Tibial artery (tissue), 4 donors: ENCODE data around the gene MSRB3.
"Not testable (repeated sequence)": the region's sequence is repeated elsewhere in the genome, so short reads cannot be mapped to it uniquely, and the experiment has no call there.

Experiments used
- DNase-seq, 2 donors: peaks; one replicate each; pipeline ENCODE4 v3.0.0-alpha.2; 2019
- H3K27ac ChIP-seq, 2 donors: fragments of 200-600 bp; sonication (generic) in 1 of 2; 1 replicate in 1 of 2; 2 replicates in 1 of 2; pipeline ENCODE4 v1.5.1; 2018 to 2019; ENCODE audit warnings: mild to moderate bottlenecking in 1 of 2
- H3K27me3 ChIP-seq, 2 donors: fragments of 200-600 bp; sonication (generic) in 1 of 2; one replicate each; pipeline versions ENCODE4 v1.5.1 to v1.6.0; 2016 to 2019
- H3K36me3 ChIP-seq, 3 donors: fragments of 200-600 bp; sonication (generic) in 2 of 3; one replicate each; pipeline ENCODE4 v1.5.1; 2016 to 2019; ENCODE audit warnings: mild to moderate bottlenecking in 2 of 3
- H3K4me1 ChIP-seq, 4 donors: fragments of 200-600 bp; sonication (generic) in 2 of 4; 1 replicate in 3 of 4; 2 replicates in 1 of 4; pipeline ENCODE4 v1.5.1; 2016 to 2019
- H3K4me3 ChIP-seq, 2 donors: fragments of 200-600 bp; sonication (generic) in 1 of 2; 1 replicate in 1 of 2; 2 replicates in 1 of 2; pipeline ENCODE4 v1.5.1; 2018 to 2019; ENCODE audit warnings: mild to moderate bottlenecking in 2 of 2
- H3K9me3 ChIP-seq, 3 donors: fragments of 200-600 bp; sonication (generic) in 1 of 3; one replicate each; pipeline ENCODE4 v1.5.1; 2016 to 2019
- CTCF ChIP-seq, 2 experiments: fragments of 200-600 bp in 1 of 2; fragments of 450-650 bp in 1 of 2; IDR thresholded peaks; one replicate each; pipeline ENCODE4 v1.5.1; 2017 to 2019; ENCODE audit warnings: antibody characterized with exemption in 2 of 2, mild to moderate bottlenecking in 1 of 2, moderate library complexity in 1 of 2
- intact Hi-C: fragments of 100-400 bp; cut with DNase I; formaldehyde crosslinking; loops from one replicate; pipeline ENCODE4 v1.15.0; 2023; ENCODE audit warnings: low total_unique reads

Gene MSRB3

GRCh38 chr12:65277994-65278575 is 398 bp upstream of the MSRB3 start:
- no peaks in the 10 kb centered on the region for H3K27me3 ChIP-seq
- intact Hi-C loops = loop anchor here (10.0 kb wide), 1 partner anchor 113 kb away; the partner anchor contains the start of gene LEMD3
- H3K9me3 ChIP-seq = no peaks in the 10 kb centered on the region
- TF ChIP-seq CTCF (IDR thresholded peaks at IDR 0.05) = no peak
- H3K36me3 ChIP-seq = no peaks in the 10 kb centered on the region
- H3K4me1 ChIP-seq = peaks cover 0 to 48% (median 20%) of the 10 kb centered on the region in 4 donors
- peak overlapping the region; percentile 86 to 98 for H3K4me3 ChIP-seq
- no peak for DNase-seq
- H3K27ac ChIP-seq = peak overlapping the region; percentile 97 to 100

- Histone ChIP-seq H3K4me3 (peak overlapping the region; percentile 86 to 98), H3K27ac (peak overlapping the region; percentile 97 to 100), H3K36me3 (no peaks in the 10 kb centered on the region), H3K27me3 (no peaks in the 10 kb centered on the region), H3K9me3 (no peaks in the 10 kb centered on the region), H3K4me1 (peaks cover 0 to 63% (median 27%) of the 10 kb centered on the region in 4 donors)
- intact Hi-C loops = loop anchor here (10.0 kb wide), 1 partner anchor 115 kb away; the partner anchor contains the start of gene LEMD3
- no peak for DNase-seq
- no peak for TF ChIP-seq CTCF (IDR thresholded peaks at IDR 0.05)
Observed at GRCh38 chr12:65279369-65280112, 1.1 kb downstream of the MSRB3 start.

GRCh38 chr12:65280306-65280705 is 1.8 kb downstream of the MSRB3 start:
- DNase-seq = no peak

GRCh38 chr12:65282840-65283239 is 4.4 kb downstream of the MSRB3 start:
- Histone ChIP-seq H3K9me3 (no peaks in the 10 kb centered on the region), H3K27ac (peak overlapping the region; percentile 4 to 100), H3K27me3 (no peaks in the 10 kb centered on the region), H3K36me3 (no peaks in the 10 kb centered on the region), H3K4me3 (no peak overlapping the region), H3K4me1 (peaks cover 0 to 85% (median 35%) of the 10 kb centered on the region in 4 donors)
- TF ChIP-seq CTCF (IDR thresholded peaks at IDR 0.05) = no peak
- intact Hi-C loops = no loop called here
- no peak for DNase-seq

More at GRCh38 chr12:65280306-65280705, 1.8 kb downstream of the MSRB3 start:
- H3K4me3 ChIP-seq = peak overlapping the region; percentile 86 to 98
- no peaks in the 10 kb centered on the region for H3K27me3 ChIP-seq
- H3K27ac ChIP-seq = peak overlapping the region in 1 of 2 donors; percentile 100
- H3K36me3 ChIP-seq = no peaks in the 10 kb centered on the region
- intact Hi-C loops = no loop called here
- H3K9me3 ChIP-seq = no peaks in the 10 kb centered on the region
- H3K4me1 ChIP-seq = peaks cover 0 to 69% (median 31%) of the 10 kb centered on the region in 4 donors
- no peak for TF ChIP-seq CTCF (IDR thresholded peaks at IDR 0.05)

GRCh38 chr12:65285532-65285931 is 7.0 kb downstream of the MSRB3 start:
- H3K36me3 ChIP-seq, DNase-seq, intact Hi-C loops, H3K9me3 ChIP-seq, H3K4me3 ChIP-seq, H3K27ac ChIP-seq, H3K27me3 ChIP-seq: not testable (repeated sequence)
- H3K4me1 ChIP-seq = peaks cover 0 to 83% (median 35%) of the 10 kb centered on the region in 4 donors

GRCh38 chr12:65287426-65287825 is 8.9 kb downstream of the MSRB3 start:
- Histone ChIP-seq H3K4me3 (no peak overlapping the region), H3K36me3 (no peaks in the 10 kb centered on the region), H3K9me3 (no peaks in the 10 kb centered on the region), H3K27me3 (no peaks in the 10 kb centered on the region), H3K4me1 (peaks cover 0 to 83% (median 29%) of the 10 kb centered on the region in 4 donors), H3K27ac (no peak overlapping the region)
- intact Hi-C loops = no loop called here
- no peak for TF ChIP-seq CTCF (IDR thresholded peaks at IDR 0.05)
- DNase-seq = no peak
